TTC549 (cell line): ENCODE data around the gene DUSP1.

Experiments
- FAIRE-seq: peaks from 2 replicates; lab custom pipeline; 2012; peaks lifted over from hg19 to GRCh38; lab: Jason Lieb, UNC

Gene DUSP1

DNA sequence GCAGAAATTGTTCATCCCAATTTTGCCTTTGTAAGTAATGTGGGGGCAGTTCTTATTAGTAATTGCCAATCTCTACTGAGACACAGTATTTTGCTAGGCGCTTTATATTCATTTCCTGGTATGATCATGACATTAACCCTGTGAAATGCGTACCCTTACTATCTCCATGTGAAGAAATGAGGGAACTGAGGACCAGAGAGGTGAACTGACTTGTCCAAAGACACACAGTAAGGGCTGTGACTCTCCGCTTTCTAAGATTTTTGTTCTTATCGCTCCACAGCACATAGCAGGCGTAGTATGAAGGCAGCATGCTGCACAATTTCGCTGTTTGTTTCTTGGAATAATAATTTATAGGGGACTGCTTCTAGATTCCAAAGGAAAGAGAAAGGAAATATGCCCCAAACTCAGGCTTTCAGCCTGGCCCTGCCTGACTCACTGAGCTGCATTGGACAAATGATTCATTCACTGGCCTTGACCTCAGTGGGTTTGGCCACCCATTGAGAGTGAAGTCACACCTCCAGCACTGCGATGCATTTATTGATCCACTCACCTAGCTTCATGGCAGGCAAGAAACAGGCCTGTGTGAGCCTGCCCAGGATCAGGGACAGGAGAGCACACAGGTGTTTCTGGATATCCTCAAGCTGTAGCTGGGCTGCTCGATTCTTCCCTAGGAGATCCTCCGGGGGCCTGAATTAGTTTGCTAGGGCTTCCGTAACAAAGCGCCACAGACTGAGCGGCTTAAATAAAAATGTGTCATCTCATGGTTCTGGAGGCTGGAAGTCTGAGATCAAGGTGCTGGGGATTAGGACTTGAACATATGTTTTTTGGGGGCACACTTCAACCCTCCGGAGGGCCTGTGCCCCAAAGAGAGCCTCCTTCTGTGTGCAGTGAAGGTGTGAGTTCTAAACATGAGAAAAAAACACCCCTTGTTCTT, 7.2 kb upstream of the DUSP1 start:
- FAIRE-seq = no peak

- no peak for FAIRE-seq
These were observed 5.2 kb upstream of the DUSP1 start for GRCh38 chr5:172776235-172776594.

DNA sequence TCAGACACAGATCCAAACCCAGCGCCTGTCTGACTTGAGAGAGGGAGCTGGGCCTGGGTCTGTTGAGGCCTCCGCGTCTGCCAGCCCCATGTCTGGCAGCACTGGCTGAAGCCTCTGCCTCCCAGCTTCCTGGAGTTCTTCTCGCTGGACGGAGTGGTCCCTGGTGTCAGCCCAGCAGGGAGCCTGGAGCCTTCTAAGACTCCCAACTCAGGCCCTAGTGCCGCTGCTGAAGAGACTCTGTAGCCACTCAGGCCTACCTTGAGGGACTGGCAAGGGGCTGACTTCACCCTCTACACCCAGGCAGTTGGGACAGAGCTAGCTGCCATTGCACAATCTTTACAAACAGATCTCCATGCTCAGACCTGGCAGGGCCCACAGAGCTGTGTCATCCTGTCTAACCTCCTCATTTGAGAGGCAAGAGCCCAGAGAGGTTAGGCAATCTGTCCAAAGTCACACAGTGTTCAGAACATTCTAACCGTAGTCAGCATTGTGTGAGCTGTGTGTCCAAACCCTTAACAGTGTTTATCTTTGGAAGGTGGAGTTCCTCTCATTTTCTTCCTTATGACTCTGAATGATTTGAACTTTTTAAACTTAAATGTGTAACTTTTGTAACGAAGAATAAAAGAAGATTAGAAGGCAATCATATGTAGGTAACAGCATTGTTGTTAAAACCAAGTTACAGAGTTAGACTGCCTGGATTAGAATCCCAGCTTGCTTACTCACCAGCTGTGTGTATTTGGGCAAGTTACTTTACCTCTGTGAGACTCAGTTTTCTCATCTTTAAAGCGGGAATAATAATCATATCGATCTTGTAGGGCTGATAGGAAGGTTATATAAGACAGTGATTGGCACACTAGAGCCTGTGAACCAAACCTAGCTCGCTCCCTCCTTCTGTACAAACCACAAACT, 4.6 kb upstream of the DUSP1 start:
- FAIRE-seq = no peak

DNA sequence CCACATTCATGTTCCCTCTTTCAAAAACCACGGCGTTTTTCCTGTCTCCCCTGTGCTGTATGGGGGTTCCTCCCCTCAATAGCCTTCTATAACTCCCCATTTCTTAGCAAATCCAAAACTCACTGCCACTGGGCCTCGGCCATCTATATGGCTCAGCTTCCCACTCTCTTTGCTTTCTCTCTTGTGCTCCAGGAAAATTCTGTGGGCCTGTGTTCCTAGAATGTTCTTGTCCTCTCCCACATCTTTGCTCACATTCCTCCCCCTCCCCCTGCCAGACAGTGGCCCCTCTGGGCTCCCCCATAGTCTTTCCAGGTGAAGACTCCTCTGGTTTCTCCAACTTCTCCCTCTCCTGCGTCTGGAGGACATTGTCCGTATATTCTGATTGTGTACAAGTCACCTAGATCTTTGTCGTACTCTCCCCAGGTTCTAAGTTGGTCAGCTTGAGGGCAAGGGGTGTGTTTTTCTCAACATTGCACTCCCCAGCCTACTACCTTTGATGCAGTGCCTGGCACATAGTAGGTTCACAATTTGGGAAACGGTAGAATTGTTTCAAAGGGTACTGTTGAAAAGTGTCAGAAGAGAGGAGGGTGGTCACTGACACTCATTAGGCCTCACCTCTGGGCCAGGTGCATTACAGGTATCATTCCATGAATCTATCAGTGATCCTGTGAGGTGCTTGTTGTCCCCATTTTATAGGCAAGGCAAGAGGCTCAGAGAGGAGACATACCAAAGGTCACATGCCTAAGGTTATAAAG, 3.7 kb upstream of the DUSP1 start:
- no peak for FAIRE-seq

GRCh38 chr5:172773481-172774469, 2.8 kb upstream of the DUSP1 start:
- FAIRE-seq = no peak

- no peak for FAIRE-seq
These were observed 1.3 kb upstream of the DUSP1 start for GRCh38 chr5:172772112-172772906.

- FAIRE-seq = no peak
These were observed 580 bp upstream of the DUSP1 start for GRCh38 chr5:172771439-172772111.

DNA sequence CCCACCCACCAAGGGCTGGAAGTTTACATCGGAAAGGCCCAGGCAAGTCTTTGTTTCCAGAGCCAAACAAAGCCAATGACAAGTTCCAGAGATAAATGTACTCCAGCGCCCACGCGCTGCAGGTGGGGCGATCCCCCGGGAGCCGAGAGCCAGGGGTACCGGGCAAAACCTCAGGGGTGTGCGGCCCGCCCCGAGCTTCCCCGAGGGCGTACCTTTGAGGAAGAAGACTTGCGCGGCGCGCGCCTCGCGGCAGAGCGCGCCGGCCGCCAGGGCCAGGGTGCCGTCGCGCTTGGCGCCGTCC, 671 bp downstream of the DUSP1 start:
- FAIRE-seq = no peak

GRCh38 chr5:172769616-172770373, 1.2 kb downstream of the DUSP1 start:
- no peak for FAIRE-seq

GRCh38 chr5:172769342-172769615, 1.7 kb downstream of the DUSP1 start:
- no peak for FAIRE-seq

DNA sequence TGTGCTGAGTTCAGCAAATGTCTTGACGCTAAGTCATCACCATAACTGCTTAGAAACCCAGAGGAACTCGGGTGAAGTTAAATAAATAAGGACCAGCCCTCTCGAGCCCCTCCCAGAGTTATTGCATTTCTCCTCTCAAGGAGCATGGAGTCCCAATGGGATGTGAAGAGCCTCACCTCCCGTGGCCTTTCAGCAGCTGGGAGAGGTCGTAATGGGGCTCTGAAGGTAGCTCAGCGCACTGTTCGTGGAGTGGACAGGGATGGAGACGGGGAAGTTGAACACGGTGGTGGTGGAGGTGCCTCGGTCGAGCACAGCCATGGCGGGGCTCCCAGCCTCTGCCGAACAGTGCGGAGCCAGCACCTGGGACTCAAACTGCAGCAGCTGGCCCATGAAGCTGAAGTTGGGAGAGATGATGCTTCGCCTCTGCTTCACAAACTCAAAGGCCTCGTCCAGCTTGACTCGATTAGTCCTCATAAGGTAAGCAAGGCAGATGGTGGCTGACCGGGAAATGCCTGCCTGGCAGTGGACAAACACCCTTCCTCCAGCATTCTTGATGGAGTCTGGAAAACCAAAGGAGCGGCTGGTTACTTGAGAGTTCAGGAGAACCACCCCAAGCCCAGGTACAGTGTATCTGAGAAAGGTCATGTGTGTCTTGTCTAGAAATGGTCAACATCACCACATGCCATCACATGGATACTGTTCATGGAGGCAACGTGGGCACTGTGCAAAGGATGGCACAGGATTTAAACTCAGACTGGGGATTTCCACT, 2.2 kb downstream of the DUSP1 start:
- FAIRE-seq = no peak

DNA sequence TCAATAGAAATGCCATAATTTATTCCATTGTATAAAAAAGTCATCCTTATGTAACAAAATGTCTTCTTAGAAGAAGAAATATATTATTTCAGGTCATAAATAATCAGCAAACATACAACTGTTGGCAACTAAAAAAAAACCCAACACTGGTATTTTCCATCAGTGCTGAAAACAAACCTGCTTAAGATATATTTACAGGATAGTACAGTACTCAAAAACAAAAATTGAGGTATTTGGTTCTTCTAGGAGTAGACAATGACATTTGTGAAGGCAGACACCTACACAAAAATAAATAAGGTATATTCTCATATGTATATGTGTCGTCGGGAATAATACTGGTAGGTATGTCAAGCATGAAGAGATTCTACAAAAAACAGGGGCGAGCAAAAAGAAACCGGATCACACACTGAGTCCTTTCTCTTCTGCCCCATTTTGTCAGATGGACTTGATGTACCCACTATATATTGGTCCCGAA, 2.9 kb downstream of the DUSP1 start:
- FAIRE-seq = no peak

GRCh38 chr5:172766287-172767108, 4.5 kb downstream of the DUSP1 start:
- no peak for FAIRE-seq

GRCh38 chr5:172765766-172766286, 5.2 kb downstream of the DUSP1 start:
- FAIRE-seq = no peak

GRCh38 chr5:172764861-172765765, 5.9 kb downstream of the DUSP1 start:
- peak; percentile 85 for FAIRE-seq

DNA sequence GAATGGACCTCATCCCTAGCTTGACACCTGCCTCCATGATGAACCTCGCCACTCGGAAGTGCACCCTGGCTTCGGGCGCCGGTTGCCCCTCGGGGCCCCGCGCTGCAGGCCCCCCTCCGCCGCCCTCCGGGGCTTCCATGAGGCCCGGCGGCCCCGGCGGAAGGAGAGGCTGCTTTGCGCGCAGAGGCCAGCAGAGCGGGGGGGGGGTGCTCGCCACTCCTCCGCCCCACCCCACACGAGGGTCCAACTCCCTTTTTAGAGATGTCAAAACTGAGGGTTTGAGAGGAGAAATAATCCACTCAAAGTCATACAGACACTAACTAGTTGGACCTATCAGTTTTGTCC, 7.9 kb downstream of the DUSP1 start:
- no peak for FAIRE-seq
